ENCODE results near the gene MBLAC2. TPM values are rescaled to one million over a fixed set of nuclear protein-coding genes. Genes with fewer than 3 reads are reported as not detected.

Gene MBLAC2
- total and polyA plus RNA-seq, 2 experiments from 2014 or later = 4.8 to 5.6 TPM

DNA sequence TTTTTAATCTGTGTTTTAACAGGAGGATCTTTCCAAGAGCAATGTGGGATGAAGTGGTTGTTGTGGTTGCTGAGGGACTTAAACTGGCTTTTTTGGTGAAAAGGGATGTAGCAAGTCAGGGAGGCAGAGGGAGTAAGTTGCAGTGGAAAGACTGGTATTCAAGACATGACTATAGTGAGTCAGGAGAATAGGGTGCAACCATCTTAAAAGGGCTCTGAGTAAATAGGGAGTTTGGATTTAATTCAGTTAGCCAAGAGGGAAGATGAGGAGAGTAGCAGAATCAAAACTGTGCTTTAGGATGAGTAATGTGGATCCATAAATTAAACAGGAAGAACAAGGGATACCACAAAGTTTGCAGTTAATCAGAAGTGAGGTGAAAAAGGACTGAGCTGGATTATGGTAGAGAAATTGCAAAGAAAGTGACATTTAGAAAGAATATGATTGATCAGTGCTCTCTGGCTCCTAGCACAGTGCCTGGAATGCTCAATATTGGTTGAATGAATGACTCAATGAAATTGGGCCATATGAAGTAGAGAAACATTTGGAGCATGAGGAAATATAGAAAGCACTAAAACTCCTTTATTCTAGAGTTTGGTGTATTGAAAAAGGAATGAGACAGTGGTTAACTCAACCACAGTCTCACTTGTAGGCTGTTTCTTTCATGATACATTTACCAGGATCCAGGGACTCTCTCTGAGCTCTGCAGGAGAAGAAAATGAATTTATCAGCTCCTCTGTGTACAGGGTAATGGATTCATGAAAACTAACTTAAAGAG, 5.2 kb upstream of the MBLAC2 start:
- Histone ChIP-seq H3K9me3 (ENCODE audit: low read depth) (no peaks in the 10 kb centered on the region), H3K4me1 (ENCODE audit: insufficient read depth) (peaks cover 12% of the 10 kb centered on the region; the same call in 1 of the 2 replicates), H3K79me2 (ENCODE audit: insufficient read depth) (no peaks in the 10 kb centered on the region), H3K27ac (peak overlapping the region; percentile 34), H3F3A (ENCODE audit: insufficient read depth) (peaks cover 13% of the 10 kb centered on the region), H3K4me3 (peak overlapping the region; percentile 6; the same call in 1 of the 2 replicates), H2AFZ (peak overlapping the region; percentile 20), H3K9ac (no peak overlapping the region), H3K27me3 (replicated peaks; ENCODE audit: insufficient read depth) (no peaks in the 10 kb centered on the region), H3K4me2 (ENCODE audit: unreplicated experiment) (peak overlapping the region; percentile 7), H4K20me1 (ENCODE audit: insufficient read depth) (no peaks in the 10 kb centered on the region), H3K9me2 (ENCODE audit: insufficient read depth) (no peaks in the 10 kb centered on the region), H3K36me3 (ENCODE audit: low read depth) (no peaks in the 10 kb centered on the region)
- TF ChIP-seq EZH2 (IDR thresholded peaks at IDR 0.05; ENCODE audit: insufficient read depth, poor library complexity, severe bottlenecking) = no peak
- DNase-seq = peak; percentile 58
- in situ Hi-C loops (cut with MboI) = no loop called here

DNA sequence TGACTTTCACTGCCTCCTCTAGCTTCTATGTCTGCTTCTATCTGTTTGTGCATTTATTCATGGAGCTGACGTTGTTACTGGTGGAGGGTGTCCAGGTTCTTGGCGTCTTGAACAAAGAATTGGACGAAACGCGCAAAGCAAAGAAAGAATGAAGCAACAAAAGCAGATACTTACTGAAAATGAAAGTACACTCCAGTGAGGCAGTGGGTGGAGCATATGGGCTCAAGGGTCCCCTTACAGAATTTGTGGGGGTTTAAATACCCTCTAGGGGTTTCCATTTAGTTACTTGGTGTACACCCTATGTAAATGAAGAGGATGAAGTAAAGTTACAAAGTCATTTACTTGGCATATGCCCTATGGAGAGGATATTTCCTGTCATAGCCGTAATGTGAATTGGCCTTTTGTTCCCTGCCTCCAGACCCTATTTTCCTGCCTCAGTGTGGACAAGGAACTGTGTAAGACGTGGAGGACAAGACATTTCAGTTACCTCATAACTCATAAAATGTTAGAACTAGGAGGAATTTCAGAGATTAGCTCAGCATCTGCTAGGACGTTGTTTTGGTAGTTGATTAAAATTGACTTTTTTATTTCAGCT, 3.1 kb upstream of the MBLAC2 start:
- no peak overlapping the region; the same call in 1 of the 2 replicates for H3K4me3 ChIP-seq
- no peak overlapping the region for H3K9ac ChIP-seq
- H3K27ac ChIP-seq = no peak overlapping the region
- in situ Hi-C loops (cut with MboI) = no loop called here
- no peaks in the 10 kb centered on the region for H3K36me3 ChIP-seq (ENCODE audit: low read depth)
- H3K4me1 ChIP-seq (ENCODE audit: insufficient read depth) = peaks cover 18% of the 10 kb centered on the region
- no peaks in the 10 kb centered on the region for H3K9me2 ChIP-seq (ENCODE audit: insufficient read depth)
- no peak for DNase-seq
- peak overlapping the region; percentile 12 for H3K4me2 ChIP-seq (ENCODE audit: unreplicated experiment)
- TF ChIP-seq EZH2phosphoT487 (IDR thresholded peaks at IDR 0.05; ENCODE audit: insufficient read depth, low read depth) = no peak
- TF ChIP-seq EZH2 (IDR thresholded peaks at IDR 0.05; ENCODE audit: insufficient read depth, poor library complexity, severe bottlenecking) = no peak
- H3K27me3 ChIP-seq (replicated peaks; ENCODE audit: insufficient read depth) = no peaks in the 10 kb centered on the region
- H3K79me2 ChIP-seq (ENCODE audit: insufficient read depth) = peaks cover 10% of the 10 kb centered on the region
- 73% methylated on average over 8 of the region's 8 CpGs for WGBS, 2 experiments (ENCODE audit: low coverage in 1 of 2, low lambda C conversion rate in 2 of 2, missing lambda C conversion rate in 2 of 2)
- peaks cover 13% of the 10 kb centered on the region for H3F3A ChIP-seq (ENCODE audit: insufficient read depth)
- no peaks in the 10 kb centered on the region for H3K9me3 ChIP-seq (ENCODE audit: low read depth)
- H2AFZ ChIP-seq = peak overlapping the region; percentile 47; the same call in 1 of the 2 replicates
- no peaks in the 10 kb centered on the region for H4K20me1 ChIP-seq (ENCODE audit: insufficient read depth)

DNA sequence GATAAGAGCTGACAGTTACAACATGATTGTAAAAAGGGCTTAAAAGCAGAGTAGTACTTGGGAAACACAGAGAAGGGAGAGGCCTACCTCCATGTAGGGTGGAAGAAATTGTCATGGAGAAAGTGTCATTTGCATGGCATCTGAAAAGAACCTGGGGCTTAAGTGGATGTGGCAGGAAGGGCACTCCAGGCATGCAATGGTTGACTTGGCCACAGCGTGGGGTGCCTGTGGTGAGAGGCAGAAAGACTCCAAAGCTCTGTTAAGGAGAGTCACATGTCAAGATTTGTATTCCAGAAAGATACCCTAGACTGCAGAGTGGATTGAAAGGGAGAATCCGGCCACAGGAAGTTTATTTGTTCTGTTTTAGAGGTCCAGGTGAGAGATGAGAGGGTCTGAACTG, 2.5 kb upstream of the MBLAC2 start:
- Histone ChIP-seq H2AFZ (peak overlapping the region; percentile 47; the same call in 1 of the 2 replicates), H3K9me2 (ENCODE audit: insufficient read depth) (no peaks in the 10 kb centered on the region), H3K79me2 (ENCODE audit: insufficient read depth) (peaks cover 17% of the 10 kb centered on the region), H3F3A (ENCODE audit: insufficient read depth) (peaks cover 13% of the 10 kb centered on the region), H3K4me3 (no peak overlapping the region), H3K4me1 (ENCODE audit: insufficient read depth) (peaks cover 19% of the 10 kb centered on the region), H4K20me1 (ENCODE audit: insufficient read depth) (no peaks in the 10 kb centered on the region), H3K36me3 (ENCODE audit: low read depth) (no peaks in the 10 kb centered on the region), H3K9ac (no peak overlapping the region), H3K9me3 (ENCODE audit: low read depth) (no peaks in the 10 kb centered on the region), H3K27me3 (replicated peaks; ENCODE audit: insufficient read depth) (no peaks in the 10 kb centered on the region), H3K4me2 (ENCODE audit: unreplicated experiment) (no peak overlapping the region), H3K27ac (no peak overlapping the region)
- in situ Hi-C loops (cut with MboI) = no loop called here
- no peak for TF ChIP-seq EZH2phosphoT487 (IDR thresholded peaks at IDR 0.05; ENCODE audit: insufficient read depth, low read depth)
- no peak for TF ChIP-seq EZH2 (IDR thresholded peaks at IDR 0.05; ENCODE audit: insufficient read depth, poor library complexity, severe bottlenecking)
- DNase-seq = no peak
- 92 to 95% methylated on average over 2 of the region's 2 CpGs for WGBS, 2 experiments (ENCODE audit: low coverage in 1 of 2, low lambda C conversion rate in 2 of 2, missing lambda C conversion rate in 2 of 2)

DNA sequence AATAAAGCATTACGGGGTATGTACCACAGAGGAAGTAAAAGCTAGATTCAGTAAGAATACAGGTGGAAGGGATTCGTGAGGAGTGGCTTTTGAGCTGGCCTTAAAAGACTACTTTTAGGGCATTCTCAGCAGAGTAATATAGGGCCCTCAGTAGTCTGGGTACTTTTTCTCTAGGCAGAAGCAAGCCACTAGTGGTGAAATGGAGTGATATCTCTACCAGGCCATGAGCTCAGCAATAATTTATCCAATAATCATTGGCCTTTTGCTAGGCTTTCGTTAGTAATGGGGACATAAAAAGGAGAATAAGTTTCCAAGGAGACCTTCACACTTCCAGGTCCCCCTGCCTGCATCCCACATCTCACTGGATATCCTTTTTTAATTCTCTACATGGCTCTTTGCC, 1.8 kb upstream of the MBLAC2 start:
- Histone ChIP-seq H4K20me1 (ENCODE audit: insufficient read depth) (no peaks in the 10 kb centered on the region), H3K79me2 (ENCODE audit: insufficient read depth) (peaks cover 21% of the 10 kb centered on the region), H3F3A (ENCODE audit: insufficient read depth) (peaks cover 13% of the 10 kb centered on the region), H3K9ac (no peak overlapping the region), H2AFZ (no peak overlapping the region), H3K4me1 (ENCODE audit: insufficient read depth) (peaks cover 19% of the 10 kb centered on the region), H3K9me3 (ENCODE audit: low read depth) (no peaks in the 10 kb centered on the region), H3K27me3 (replicated peaks; ENCODE audit: insufficient read depth) (no peaks in the 10 kb centered on the region), H3K4me3 (no peak overlapping the region), H3K4me2 (ENCODE audit: unreplicated experiment) (no peak overlapping the region), H3K36me3 (ENCODE audit: low read depth) (no peaks in the 10 kb centered on the region), H3K27ac (no peak overlapping the region), H3K9me2 (ENCODE audit: insufficient read depth) (no peaks in the 10 kb centered on the region)
- TF ChIP-seq EZH2phosphoT487 (IDR thresholded peaks at IDR 0.05; ENCODE audit: insufficient read depth, low read depth) (no peak), EZH2 (IDR thresholded peaks at IDR 0.05; ENCODE audit: insufficient read depth, poor library complexity, severe bottlenecking) (no peak)
- WGBS, 2 experiments (ENCODE audit: low coverage in 1 of 2, low lambda C conversion rate in 2 of 2, missing lambda C conversion rate in 2 of 2) = 97 to 98% methylated on average over 3 of the region's 3 CpGs
- in situ Hi-C loops (cut with MboI) = no loop called here
- no peak for DNase-seq
